GM21367 (cell line): ENCODE results near the gene CMKLR1.

Experiments used
- ATAC-seq: cut with Tn5 transposase; IDR thresholded peaks from one replicate; pipeline ENCODE4 v1.9.1; 2021; ENCODE audit not compliant: unreplicated experiment

The CMKLR1 gene

DNA sequence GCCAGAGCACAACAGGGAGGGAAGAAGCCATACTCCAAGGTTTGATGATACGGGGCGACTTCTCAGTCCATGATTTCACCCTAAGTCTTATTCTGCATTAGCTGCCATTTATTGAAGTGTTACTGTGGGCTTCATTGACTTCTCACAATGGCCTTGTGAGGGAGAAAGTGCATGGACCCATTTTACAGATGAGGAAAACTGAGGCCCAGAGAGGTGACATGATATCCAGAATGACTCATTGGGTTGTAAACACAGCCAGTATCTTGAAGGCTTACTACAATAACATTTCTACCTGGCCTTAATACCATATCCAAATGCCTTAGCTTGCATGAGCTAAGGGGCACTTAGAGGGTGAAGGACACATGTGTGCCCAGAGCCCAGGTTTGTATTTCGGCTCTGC lies 100.6 kb downstream of the CMKLR1 start:
- ATAC-seq: no peak
